ENCODE measurements around the gene IQGAP2.
A peak's percentile ranks its signal among the peaks of the same experiment; 100 is the strongest.

Gene IQGAP2

DNA sequence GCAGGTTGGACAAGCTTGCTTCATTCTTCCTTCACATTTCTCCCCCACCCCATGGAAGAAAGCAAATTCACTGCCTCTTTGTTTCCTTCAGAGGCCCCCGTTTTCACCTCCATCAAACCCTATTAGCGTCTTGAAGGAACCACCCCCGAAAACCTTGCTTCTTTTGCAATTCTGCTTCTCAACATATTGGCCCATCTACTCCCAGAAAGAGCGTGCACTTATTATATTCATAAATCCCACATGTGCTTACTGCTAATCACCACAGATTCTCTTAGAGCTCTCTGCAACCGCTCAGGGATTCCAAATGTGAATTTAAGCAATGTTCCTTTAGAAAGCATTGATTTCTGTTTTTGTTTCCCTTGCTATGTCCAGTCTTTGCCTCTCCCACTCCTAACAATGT, 219.0 kb downstream of the IQGAP2 start:
- no peak for DNase-seq

DNA sequence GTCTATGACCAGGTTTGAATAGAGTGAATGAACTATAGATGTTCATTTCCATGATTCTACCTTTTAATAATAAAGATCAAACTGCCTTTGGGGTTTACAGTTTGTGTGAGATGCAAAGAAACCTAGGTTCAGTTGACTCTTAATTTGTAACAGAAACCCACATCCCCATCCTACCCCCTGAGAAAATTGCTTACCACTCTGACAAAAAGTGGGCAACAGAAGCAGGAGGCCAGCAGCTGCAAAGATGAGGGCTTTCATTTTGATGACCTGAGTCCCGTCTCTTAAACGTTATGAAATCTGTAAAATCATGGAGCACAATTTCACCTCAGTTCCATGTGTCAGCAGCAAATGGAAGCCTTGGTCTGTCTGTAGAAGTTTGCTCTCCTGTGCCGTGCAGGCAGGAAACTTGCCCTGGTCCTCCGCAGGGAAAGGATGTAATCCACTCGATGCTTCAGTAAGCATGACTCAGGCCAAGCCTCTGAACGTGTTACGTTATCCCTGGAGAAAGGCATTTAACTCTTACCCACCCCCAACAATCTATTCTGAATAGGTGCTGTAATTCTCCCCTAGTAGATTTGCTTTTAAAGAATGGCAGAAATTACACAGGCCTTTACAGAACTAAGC, 220.0 kb downstream of the IQGAP2 start, which contains the start of gene F2RL2:
Gene F2RL2, minus strand, starts transcription at position 431 of the 624 bp plus-strand sequence. Its CDS starts 173 bp downstream, at position 258.
- DNase-seq: peak; percentile 68

DNA sequence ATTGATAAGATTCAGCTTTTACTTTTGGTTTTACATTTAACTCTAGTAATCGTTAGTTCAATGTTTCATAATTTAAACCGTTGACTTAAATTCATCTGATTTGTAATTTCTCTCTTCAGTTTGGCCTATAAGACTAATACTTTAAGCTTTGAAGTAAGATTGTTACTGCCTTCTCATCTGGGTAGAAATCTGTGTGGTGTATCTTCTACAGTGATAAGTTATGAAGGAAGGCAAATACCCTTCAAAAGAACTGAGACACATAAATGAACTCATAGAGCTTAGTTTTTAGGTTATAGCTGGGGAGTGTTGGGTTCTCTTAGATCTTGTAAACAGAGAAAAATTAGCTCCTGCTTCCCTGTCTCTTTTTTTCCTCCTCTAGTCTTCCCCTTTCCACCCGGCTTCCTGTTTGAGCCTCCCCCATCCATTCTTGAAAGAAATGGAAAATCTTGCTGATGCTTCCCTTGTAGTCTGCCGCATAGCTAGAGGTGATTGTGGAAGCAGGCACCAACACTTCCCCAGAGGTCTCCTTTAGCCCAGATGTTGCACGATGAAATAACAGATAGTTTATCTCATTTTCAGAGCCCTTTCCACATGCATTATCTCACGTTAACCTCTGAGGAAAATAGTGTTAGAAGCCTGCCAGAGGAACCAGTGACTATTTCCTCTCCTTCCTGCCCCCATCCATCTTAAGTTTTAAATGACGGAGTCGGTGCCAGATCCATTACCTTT, 222.2 kb downstream of the IQGAP2 start:
- no peak for DNase-seq

DNA sequence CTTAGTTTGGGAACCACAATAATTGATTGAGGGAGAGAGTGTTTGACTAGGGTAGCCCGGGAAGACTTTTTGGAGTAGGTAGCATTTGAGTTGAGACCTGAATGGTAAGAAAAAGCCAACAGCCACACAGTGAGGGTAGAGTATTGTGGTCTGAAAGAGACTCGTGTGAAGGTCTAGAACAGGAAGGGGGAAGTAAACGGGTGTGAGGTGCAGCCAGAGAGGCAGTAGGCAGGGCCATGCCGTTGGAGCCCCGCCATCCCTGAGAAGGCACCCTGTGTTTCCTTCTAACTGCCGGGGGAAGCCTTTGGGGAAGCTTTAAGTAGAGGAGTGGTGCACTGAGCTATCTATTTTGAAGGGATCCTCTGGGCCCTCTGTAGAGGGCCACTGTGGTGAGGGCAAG, 223.7 kb downstream of the IQGAP2 start:
- no peak for DNase-seq

DNA sequence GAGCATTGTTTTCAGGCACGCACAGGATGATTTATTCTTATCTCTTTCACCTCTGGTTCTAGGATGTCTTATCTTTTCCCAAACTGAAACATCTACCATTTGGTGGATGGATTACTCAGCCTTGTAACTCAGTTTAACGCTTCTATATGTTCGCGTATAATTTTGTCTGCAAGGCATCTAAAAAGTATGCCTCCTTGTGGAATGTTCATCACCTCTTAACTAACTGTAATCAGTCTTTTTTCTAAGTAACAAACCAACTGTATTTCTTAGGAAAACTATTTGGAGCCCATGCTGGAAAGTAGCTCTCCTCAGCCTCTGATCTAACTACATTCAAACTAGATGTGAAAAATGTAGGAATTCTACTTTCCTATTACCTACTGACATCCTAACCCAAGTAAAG, 231.6 kb downstream of the IQGAP2 start:
- DNase-seq: no peak

DNA sequence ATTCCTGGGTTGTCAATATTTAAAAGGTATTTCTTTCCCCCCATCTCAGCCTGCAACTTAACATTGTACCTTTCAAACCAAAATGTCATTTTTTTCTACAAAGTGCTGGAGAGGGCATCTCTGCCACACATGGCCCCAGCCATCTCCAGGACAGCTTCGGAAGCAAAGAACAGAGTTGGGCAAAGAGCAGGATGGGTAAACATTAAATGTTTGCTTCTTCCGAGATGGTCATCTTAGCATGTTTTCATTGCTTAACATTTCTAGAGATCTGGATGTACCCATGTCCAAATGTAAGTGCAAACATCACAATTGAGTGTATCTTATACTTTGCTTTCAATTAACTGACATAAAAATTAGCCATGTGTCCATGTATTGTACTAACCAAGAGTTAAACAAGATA, 234.4 kb downstream of the IQGAP2 start:
- DNase-seq: no peak

DNA sequence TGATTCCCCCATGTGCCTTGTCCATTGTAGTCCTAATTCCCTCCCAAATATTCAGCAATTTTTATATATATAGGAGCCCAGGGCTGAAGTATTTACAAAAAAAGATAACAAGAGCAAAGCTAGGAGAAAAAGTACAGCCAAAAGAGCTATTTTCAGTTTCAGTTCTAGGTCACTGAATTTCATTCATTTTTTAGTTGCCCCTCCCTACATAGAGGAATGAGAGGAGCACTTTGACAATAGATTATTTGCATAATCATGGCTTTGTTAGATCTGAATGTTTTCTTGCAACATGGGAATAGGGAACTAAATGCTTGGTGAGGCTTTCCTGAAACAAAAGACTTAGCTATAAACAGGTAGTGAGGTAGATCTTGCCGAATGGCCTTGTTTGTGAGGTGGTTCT, 235.4 kb downstream of the IQGAP2 start:
- no peak for DNase-seq

DNA sequence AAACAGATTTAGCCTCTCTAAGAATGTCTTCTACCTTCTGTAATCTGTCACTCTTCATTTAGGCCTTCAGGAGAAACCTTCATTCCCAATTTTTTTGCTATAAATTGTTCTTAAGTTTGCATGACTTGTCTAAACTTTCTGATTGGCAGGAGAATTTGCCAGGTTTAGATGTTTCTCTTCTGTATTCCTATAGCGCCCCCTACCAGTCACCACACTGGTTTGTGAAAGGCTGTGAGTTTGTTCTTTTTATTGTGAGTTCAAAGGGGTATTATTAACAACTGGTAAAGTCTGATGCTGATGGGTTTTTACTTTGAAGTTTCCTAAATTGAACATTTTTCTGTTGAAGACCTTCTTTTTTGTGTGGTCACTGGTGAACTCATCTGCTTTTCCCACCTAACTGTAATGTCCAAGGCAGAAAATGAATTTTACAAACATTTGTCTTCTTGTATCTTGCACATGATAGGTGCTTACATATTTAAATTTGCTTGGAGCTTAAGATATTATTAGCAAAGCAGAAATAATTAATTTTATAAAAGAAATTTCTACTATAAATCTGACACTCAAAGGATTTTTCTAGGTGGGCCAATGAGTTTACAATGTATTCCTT, 238.5 kb downstream of the IQGAP2 start:
- peak; percentile 83 for DNase-seq

DNA sequence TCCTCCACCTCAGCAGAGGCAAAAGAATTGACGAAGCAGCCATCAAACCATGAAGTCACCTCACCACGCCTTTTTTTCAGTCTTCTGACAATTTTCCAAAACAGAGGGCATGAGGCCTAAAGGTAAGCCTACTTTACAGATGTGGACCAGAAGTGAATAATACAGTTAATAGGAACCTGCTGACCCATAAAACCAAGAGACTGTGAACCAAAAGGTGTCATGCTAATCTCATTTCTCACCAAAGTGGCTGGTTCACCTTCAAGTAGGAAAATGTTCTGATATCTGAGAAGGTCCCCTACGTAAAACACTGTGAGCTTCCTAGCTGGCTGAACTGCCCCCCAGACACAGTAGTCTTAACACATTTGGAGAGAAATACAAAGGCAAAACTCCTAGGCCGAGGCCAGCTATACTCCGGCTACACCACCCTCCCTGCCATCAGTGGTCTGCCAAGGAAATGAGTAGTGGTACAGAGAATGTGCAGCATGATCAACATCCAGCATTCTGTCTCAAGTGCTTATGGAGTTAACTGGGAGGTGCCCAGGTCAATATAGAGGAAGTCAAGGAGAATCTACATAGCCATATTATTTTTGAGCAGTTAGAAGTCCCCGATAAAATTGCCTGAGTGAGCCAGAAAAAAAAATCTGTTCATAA, 239.4 kb downstream of the IQGAP2 start:
- no peak for DNase-seq

DNA sequence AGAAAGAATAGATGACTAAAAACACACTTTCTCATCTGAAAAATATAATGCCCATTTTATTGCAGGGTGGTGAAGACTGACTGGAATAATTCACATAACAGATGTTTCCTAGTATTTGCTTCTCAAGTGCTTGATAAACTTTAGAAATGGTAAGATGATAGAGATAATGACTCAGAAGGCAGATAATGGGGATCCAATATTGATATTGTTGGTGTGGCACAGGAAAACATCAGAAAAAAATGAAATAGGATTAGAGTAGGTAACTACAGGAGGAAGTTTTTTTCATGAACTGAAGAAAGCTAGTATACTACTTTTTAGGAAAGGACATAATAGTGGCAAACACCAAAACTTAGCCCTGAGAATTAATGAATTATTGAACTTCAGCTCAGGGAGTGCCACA, 240.3 kb downstream of the IQGAP2 start:
- no peak for DNase-seq

DNA sequence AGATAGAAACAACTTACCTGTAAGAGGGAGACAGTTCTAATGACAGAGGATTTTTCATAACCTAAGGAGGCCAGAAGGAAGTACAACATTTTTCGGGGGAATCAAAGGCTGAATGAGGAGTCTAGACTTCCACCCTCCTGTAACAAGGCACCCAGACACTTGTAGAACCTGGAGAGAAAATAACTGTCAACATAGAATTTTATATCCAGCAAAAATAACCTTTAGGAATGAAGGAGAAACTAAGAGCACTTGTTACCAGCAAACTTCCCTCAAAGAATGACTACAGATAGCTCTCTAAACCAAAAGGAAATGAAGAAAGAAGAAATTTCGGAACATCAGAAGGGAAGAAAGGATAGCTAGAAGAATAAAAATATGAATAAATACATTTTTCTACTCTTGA, 246.1 kb downstream of the IQGAP2 start:
- no peak for DNase-seq

DNA sequence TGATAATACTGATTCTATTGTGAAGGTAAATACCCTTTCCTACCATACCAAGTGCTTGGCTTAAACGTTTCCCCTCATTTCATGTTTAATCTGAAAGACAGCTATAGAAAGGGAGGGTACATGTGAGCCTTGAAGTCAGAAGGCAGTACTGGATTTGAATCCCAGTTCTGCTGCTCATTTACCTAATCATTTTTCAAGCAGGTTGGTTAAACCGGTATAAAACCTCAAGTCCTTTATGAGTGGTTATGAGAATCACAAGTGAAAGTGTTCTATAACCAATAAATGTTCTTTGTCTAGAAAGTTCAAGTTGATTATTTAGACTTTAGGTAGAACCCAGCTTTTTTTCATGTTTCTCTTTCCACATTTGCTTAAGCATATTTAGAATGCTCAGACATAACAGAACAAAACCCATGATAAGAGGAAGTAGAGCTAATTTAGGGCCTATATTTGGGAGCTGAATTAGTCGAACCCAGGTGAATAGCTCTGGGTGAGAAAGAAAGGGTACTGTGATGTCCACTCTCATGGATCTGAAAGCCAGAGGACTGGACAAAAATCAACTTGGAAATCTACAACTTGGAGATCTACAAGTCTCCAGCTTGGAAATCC, 249.8 kb downstream of the IQGAP2 start:
- no peak for DNase-seq

DNA sequence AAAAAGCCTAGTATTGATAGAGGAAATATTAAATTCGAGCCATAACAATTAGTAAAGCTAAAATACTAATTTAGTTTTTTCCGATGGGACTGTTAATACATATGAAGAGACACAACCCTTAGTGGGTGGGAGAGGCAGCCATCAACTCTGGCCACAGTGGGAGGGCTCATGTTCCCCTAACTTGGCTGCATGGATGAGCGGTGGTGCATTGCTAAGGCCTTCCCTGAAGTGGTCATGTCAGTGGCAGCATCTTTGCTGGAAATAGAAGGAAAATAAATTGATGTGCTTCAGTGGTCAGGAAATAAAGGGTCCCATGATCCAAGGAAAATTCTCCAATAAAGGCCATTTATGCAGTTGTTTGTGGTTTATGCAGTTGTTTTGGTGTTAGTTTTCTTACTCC, 254.0 kb downstream of the IQGAP2 start:
- no peak for DNase-seq

DNA sequence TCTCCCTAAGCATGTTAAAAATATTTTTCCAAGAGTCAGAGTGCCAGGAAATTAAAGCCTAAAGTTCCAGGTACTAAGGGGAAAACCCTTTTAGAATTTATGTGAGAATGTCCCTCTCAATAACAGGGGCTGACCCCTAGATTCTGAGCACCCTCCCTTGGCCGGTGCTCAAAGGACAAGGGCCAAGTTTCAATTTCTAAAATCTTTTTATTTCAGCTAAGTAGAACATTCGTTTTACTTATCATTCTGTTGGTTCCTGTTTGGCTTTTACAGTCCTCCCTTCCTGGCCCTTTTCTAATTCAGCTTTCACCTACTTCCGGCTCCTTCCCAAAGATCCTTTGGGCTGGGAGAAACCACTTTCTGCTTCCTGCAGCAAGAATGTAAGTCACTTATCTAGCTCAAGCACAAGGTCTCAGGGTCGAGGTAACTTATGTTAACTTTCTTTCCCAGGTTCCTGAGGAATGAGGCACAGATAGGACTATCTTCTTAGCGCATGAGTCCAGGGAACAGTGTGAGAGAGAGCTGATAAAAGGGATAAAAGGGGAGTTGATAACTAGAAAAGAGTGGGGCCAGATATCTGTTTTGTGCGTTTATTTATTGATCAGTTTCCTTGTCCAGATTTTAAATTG, 254.7 kb downstream of the IQGAP2 start:
- DNase-seq: no peak

DNA sequence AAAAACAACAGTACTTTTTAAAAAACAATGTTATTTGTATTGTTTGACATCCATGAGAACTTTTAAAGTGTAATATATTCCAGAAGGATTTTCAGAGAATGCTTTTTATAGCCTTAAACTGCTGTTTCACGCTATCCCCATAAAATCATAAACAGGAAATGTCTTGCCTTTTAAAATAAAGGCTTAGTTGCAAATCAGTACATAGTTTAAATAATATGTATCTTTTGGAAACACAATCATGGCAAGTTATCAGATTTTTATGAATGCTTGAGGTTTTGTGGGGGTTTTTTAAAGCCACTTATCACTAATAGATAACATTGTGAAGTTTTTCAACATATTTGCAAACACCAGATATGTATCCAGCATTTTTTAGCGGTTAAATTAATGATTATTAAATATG, 257.3 kb downstream of the IQGAP2 start:
- no peak for DNase-seq

DNA sequence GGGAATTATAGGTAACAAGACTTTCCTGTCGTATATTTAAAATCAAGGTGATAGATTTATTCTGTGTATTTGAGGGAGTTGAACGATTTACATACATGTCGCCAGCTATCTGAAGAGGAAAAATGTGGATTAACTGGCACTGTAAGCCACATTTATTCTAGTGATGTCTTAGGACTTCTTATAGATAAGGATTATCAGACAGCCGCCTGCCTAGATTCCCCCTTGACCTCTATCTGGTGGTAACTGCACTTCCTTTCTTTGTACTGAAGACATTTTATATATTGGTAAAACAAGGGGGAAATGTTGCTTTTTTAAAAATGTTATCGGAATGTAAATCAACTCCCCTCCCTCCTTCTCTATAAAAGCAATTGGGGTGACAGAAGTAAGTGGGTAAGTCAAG, 259.4 kb downstream of the IQGAP2 start:
- DNase-seq: no peak

DNA sequence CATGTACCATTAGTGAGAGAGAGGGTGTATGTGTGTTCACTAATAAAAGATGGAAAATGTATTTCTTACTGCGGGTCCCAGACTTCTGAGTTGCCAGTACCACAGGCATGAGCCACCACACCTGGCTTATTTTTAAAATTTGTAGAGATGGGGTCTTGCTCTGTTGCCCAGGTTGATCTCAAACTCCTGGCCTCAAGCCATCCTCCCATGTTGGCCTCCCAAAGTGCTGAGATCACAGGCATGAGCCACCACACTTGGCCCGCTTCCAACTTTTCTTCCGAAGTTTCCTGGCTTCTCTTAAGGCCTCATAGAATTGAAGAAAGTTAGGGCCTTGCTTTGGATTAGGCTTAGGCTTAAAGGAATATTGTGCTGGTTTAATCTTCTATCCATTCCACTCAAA, 260.5 kb downstream of the IQGAP2 start:
- DNase-seq: no peak

DNA sequence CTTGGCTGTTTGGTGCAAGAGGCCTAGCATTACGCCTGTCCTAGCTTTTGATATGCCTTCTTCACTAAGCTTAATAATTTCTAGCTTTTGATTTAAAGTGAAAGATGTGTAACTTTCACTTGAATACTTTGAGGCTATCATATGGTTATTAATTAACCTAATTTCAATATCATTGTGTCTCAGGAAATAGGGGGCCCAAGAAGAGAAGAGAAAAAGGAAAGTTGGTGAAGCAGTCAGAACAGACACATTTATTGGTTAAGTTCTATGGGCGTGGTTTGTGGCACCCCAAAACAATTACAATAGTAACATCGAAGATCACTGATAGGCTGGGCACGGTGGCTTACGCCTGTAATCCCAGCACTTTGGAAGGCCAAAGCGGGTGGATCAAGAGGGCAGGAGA, 261.0 kb downstream of the IQGAP2 start:
- no peak for DNase-seq

DNA sequence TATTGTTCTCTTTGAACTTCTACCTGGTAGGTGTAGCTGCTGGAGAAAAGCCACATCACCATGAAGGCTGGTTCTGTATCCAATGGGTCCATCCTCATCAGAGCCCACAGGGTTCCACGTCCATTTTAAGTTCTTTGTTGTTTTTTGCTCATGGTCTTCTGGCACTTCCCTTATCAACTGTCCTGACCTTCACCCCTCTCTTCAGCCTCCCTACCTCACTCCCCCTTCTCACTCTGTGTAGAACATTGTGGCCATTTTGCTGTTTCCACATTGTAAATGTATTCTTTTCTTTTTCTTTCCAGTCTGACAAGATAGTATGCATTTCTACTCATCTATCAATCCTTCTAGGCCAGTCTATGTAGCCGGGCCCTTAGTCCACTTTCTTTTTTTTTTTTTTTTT, 264.4 kb downstream of the IQGAP2 start:
- no peak for DNase-seq

DNA sequence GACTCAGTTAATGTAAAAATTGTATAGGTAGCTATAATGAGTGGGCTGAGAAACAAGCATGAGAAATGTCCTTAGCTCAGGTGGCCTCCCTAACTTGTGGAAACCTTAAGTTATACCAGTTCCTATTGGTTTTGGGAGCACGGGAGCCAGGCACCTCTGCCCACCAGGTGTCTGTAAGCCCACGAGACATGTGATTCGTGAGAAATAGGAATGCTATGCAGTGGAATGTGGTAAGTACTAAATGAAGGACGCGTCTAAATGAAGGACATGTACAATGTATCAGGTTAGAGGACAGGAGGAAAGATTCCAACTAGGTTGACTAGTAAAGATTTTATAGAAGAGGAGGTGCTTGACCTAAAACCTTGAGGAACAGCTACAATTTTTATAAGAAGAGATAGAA, 266.2 kb downstream of the IQGAP2 start:
- DNase-seq: no peak

DNA sequence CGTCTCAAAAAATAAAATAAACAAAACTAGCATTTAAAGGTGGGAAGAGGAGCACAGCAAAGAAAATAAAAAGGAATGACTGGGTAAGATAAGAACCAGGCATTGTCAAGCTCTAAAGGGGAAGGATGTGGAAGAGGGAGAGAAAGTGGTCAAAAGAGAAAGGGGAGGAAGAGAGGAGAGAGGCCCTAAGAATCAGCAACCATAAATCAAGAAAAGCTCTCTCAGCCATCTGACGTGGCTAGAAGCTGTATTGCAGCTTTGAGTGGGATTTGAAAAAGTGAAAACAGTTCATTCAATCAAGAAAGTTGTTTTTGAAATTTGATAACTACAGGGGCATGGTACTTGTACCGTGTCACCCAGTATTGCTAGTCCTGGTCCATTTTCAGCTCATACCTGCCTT, 267.4 kb downstream of the IQGAP2 start:
- DNase-seq: no peak

DNA sequence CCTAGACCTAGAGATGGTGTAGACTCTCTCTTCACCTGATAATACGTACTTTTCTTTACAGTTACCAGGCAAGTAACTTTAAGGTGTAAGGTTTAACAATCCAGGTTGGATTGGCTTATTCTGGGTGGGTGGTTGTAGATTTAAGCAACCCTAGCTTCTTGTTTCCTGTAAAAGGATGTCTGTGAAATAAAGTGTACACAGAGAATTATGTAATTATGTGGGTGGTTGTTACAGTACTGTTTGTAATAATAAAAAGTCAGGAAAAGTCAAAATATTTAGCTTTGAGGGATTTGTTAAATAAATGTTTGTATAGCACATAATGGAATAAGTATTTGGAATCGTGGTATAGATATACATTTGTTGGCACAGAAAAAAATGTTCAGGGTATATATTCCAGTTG, 269.2 kb downstream of the IQGAP2 start:
- no peak for DNase-seq

DNA sequence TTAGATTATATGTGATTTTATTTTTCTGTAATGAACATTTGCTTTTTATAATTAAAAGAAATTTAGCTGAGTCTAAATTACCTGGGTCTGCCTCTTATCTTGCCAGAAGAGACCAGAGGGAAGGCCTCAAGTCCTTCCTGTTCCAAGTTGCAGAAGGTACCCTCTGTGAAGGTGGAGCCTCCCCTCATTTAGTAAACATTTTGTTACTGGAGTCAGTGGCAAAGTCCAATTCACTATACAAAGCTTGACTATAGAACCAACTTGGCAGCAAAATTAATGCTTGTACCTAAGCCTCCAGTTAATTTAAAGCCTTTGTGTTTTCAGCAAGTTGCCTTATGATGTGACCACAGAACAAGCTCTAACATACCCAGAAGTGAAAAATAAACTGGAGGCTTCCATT, 270.0 kb downstream of the IQGAP2 start:
- no peak for DNase-seq
